ENCODE measurements around the gene FARP2.

The FARP2 gene

DNA sequence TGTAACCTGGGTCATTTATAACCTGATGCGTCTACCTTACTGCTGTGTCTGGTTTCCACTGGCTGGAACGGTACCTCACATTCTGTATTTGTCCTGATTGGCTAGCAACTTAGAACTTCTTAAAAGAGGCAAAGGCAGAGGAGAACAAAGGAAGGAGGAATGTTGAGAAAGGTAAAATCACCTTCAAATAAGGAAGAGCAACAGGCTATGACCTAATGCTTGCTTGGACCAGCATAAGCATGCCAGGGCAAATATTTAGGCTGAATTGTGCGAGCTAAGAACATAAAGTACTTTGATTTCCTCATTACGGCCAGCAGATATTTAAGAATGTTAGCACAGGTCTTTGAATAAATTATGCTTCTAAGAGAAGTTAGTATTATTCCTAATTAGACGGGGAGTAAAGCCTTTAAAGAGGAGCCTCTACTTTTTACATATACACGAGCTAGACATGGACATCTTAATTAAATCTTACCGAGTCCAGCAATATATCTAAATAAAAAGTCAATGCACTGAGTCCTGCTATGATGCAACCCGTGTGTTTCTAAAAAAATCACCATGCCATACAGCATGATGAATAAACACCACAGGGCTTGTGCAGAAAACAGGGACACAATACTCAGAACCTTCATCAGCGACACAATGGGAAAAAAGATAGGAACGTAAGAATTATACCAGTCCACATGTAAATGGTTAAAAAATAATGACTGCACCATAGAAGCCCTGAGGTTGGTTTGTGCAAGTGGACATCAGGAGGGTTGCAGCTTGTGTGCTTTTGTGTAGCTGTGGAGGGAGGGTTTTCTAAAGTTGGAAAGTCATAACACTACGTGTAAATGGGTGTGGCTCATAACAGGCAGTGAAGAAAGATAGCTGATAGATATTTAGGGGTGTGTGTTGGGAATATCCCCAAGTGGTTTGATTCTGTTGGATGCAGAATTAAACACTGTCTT is 26.1 kb upstream of the FARP2 start:
- DNase-seq (ENCODE audit: low spot score): no peak

DNA sequence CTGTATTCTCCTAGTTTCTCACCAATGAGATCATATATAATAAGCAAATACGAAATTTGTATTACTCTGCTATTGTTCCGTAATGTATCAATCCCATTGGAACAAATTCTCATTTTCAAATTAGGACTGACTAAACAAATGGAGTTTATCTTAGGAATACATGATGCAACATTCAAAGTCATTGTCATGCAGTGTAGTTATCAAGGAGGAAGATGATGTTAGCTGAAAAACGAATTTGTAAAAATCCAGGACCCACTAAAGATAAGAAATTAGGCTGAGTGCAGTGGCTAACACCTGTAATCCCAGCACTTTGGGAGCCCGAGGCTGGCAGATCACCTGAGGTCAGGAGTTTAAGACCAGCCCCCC is 25.5 kb upstream of the FARP2 start:
- no peak for DNase-seq (ENCODE audit: low spot score)

GRCh38 chr2:241334813-241335212 is 21.3 kb upstream of the FARP2 start:
- no peak for DNase-seq (ENCODE audit: low spot score)

- DNase-seq (ENCODE audit: low spot score): no peak
Observed at GRCh38 chr2:241339839-241340630, 16.1 kb upstream of the FARP2 start.

- DNase-seq (ENCODE audit: low spot score): no peak
Observed at GRCh38 chr2:241340631-241341163, 15.4 kb upstream of the FARP2 start.

GRCh38 chr2:241344925-241345651 is 11.0 kb upstream of the FARP2 start:
- no peak for DNase-seq (ENCODE audit: low spot score)

DNA sequence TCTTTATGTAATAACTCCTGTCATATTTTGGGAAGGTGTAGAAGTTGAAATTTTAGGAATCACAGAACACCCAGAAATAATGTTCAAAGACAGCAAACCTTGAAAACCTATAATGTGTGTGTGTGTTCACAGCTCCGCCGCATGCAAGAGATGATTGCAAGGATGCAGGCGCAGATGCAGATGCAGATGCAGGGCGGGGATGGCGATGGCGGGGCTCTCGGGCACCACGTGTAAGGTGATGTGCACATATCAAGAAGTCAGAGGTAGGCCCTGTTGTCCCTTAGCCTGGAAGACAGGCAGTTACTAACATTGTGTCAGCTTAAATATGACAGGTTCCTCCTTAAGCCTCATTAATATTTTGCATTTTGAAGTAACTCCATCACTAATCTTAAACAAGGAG is 6.1 kb upstream of the FARP2 start:
- no peak for DNase-seq (ENCODE audit: low spot score)

GRCh38 chr2:241350530-241350877 is 5.6 kb upstream of the FARP2 start:
- no peak for DNase-seq (ENCODE audit: low spot score)

- DNase-seq (ENCODE audit: low spot score): no peak
Observed at GRCh38 chr2:241350878-241351639, 5.0 kb upstream of the FARP2 start.

GRCh38 chr2:241351640-241352031 is 4.4 kb upstream of the FARP2 start:
- DNase-seq (ENCODE audit: low spot score): no peak

DNA sequence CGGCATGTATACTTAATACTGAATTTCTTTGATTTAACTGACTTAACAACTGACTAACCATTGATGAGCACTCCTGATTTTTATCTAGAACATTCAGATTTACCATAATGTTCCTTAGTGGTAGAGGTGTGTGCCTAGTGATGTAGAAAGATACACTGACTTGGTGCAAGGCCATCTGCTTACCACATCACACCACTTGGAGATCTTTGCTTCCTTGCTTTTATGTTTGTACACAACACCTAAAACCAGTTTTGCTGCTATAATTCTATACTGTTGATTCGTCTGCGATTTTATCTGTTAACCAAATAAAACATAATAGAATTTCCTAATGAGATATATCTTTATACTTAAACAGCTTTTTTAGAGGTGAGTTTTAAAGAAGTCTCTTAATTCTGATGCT is 3.9 kb upstream of the FARP2 start:
- DNase-seq (ENCODE audit: low spot score): no peak

DNA sequence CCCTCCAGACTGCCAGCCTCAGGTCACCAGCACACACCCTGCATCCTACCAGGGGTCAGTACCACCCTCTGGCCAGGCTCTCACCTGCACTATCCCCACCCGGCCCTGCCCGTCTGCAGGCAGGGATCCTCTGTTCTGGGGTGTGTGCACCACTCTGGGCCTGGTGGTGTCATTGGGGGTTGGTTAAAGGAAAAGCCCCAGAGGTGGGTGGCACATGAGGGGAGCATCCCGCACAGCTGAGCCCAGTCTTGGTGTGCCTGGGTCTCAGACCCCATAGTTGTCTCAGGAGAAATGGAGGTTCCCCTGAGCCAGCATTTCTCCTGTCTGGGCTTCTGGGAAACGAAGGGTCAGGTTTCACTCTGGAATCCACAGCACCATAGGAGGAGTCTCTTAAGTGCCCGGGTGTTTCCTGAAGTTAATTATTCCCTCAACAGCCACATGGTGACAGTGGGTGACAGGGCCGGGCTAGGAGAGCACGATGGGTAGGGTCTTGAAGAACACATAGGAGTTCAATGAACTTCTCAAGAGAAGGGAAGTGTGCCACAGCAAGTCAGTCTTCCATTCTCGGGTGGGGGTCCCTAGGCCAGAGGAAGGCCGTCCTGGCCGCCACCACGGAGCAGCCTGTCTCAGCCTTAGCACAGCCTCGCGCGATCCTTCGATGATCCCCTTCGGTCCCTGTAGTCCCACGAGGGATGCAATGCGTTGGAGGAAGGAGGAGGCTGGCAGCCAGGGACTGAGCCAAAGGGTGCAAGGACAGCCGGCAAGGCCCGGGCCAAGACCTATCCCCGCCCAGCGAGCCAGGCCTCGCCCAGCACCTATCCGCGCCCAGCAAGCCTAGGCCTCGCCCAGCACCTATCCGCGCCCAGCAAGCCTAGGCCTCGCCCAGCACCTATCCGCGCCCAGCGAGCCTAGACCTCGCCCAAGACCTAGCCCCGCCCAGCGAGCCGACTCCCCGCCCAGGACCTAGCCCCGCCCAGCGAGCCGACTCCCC is 1.1 kb upstream of the FARP2 start:
- DNase-seq (ENCODE audit: low spot score): peak; percentile 74

DNA sequence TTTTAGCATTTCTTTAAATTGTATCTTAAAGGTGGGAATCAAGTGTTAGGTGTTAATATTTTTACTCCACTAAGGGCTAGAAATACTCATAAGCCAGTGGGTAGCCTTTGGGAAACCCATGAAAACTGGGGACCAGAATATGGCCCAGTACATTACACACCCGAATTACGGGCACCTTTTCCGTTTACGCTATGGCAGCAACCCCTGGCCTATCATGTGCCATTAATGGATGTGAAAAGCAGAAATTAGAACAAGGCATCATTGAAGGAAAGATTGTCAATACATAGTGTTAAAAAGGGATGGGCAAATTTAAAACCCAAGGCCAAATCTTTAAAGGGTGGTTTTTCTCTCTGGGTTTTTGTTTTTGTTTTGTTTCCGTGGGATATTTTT is 781 bp downstream of the FARP2 start:
- DNase-seq (ENCODE audit: low spot score): no peak

DNA sequence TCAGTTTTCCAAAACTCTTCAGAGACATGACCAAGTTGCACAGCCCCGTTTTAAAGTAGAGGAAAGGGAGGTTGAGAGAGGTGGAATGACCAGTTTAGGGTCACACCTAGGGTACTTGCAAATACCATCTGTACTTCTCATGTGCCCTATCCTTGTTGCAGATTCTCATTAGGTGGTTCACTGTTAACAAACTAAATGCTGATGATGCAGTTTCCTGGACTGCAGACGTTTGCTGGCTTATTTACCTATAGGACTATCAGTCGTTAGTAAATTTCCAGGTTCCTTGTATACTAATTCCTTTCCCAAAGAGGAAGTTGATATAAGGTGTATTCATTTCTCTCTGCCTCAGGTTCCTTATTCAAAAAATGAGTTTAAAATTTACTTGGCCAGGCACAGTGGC is 1.4 kb downstream of the FARP2 start:
- no peak for DNase-seq (ENCODE audit: low spot score)

DNA sequence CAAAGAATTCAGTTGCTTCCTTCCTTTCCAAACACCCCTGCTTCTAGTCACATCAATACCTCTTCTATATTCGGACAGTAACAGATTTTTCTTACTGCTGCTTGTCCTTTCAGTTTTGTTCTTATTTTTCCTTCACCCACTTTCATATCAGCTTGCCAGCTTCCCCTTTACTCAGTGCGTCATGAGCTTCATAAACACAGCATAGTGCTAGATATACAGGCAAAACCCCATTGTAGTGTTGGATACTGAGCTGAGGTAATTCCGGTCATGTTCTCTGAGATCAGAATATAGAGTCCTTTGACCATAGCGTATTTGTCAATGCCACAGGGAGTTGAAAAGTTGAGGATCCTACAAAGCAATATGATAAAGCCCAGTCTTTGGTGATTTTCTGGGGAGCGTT is 2.4 kb downstream of the FARP2 start:
- DNase-seq (ENCODE audit: low spot score): no peak

- no peak for DNase-seq (ENCODE audit: low spot score)
Observed at GRCh38 chr2:241359481-241360045, 3.5 kb downstream of the FARP2 start.

- DNase-seq (ENCODE audit: low spot score): no peak
Observed at GRCh38 chr2:241363426-241363825, 7.3 kb downstream of the FARP2 start.

DNA sequence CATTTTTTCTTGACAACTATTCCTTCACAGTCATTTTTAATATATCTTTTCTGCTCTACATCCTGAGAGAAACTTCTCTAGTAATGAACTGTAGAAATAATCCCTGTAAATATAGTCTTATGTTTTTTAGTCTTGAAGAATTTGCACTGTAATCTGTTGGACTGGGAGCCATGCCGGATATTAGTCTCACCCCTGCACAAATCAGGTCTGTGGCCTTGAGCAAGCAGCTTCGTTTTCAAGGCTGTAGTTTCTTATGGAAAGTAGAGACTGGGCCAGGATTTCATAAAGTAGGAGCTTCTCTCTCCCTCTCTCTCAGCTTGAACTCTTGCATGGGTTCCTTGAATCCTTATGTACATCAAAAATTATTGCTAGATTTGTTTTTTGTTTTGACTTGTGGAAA is 8.7 kb downstream of the FARP2 start:
- DNase-seq (ENCODE audit: low spot score): no peak

DNA sequence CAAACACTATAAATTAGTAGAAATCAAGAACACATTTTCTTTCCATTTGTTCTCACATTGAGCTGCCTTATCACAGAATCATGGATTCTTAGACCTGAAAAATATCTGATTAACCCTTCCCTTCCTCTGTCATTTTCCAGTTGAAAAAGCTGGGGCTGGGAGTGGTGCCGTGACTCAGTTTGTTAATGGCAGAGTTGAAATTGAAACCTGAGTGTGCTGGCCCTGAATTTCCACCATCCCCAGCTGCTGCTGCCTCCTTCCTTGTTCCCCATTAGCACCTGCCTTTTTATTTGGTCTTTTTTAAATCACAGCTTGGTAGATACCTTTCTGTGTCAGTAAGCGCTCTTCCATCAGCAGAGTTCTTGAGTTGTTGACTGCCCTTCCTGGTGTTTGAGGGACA is 10.6 kb downstream of the FARP2 start:
- DNase-seq (ENCODE audit: low spot score): no peak

- no peak for DNase-seq (ENCODE audit: low spot score)
Observed at GRCh38 chr2:241368643-241369042, 12.6 kb downstream of the FARP2 start.

Measured in iPS-NIHi11 (cell line).